Upper lobe of right lung (tissue), 1 donor: ENCODE results near the gene NPHP4. TPM values are rescaled to one million over a fixed set of nuclear protein-coding genes. Genes with fewer than 3 reads are reported as not detected.

ENCODE experiments used
- ATAC-seq: fragments of 200-7000 bp; cut with Tn5 transposase; one replicate; pipeline ENCODE4 v1.9.1; 2020; ENCODE audit warnings: mild to moderate bottlenecking, moderate library complexity
- DNase-seq: peaks from one replicate; pipeline ENCODE4 v3.0.0-alpha.2; 2020
- H3K27ac ChIP-seq: fragments of 200-600 bp; one replicate; pipeline ENCODE4 v1.8.0; 2022
- H3K27me3 ChIP-seq: fragments of 200-600 bp; one replicate; pipeline ENCODE4 v1.8.0; 2022; ENCODE audit warnings: mild to moderate bottlenecking
- H3K36me3 ChIP-seq: fragments of 200-600 bp; one replicate; pipeline ENCODE4 v1.8.0; 2022
- H3K4me1 ChIP-seq: fragments of 200-600 bp; one replicate; pipeline ENCODE4 v1.8.0; 2022
- H3K4me3 ChIP-seq: fragments of 200-600 bp; one replicate; pipeline ENCODE4 v1.8.0; 2022; ENCODE audit warnings: mild to moderate bottlenecking
- H3K9me3 ChIP-seq: fragments of 200-600 bp; one replicate; pipeline ENCODE4 v1.8.0; 2022
- CTCF ChIP-seq: fragments of 200-600 bp; IDR thresholded peaks from one replicate; pipeline ENCODE4 v1.8.0; 2022; ENCODE audit warnings: antibody characterized with exemption
- intact Hi-C: fragments of 100-400 bp; cut with DNase I; formaldehyde crosslinking; loops from one replicate; pipeline ENCODE4 v1.11.0; 2022
- total RNA-seq: library from RNA; stranded (reverse); fragmentation: NEBNext Ultra II Directional; extraction: Animal tissue kit (Norgen Biotek cat#: 25700); gene quantifications from one replicate; pipeline ENCODE4 v1.2.1, GENCODE V29; 2021
- donor health status: DM: no; HTN: yes; CAD: no; lungs with severe emphysema.

NPHP4 gene
- total RNA-seq, 1 donor from 2014 or later, result 14.6 TPM

GRCh38 chr1:5872886-5873285 lies 119.3 kb downstream of the NPHP4 start:
- intact Hi-C loops, result no loop called here
- Histone ChIP-seq H3K36me3 (peaks cover 28% of the 10 kb centered on the region), H3K4me1 (no peaks in the 10 kb centered on the region), H3K27me3 (no peaks in the 10 kb centered on the region), H3K27ac (no peak overlapping the region), H3K9me3 (no peaks in the 10 kb centered on the region), H3K4me3 (no peak overlapping the region)
- ATAC-seq, result no peak
- no peak for TF ChIP-seq CTCF
- no peak for DNase-seq

GRCh38 chr1:5868931-5869500 lies 123.2 kb downstream of the NPHP4 start:
- peaks cover 15% of the 10 kb centered on the region for H3K36me3 ChIP-seq
- H3K27ac ChIP-seq, result no peak overlapping the region
- no peak overlapping the region for H3K4me3 ChIP-seq
- no peak for TF ChIP-seq CTCF
- intact Hi-C loops, result no loop called here
- no peaks in the 10 kb centered on the region for H3K4me1 ChIP-seq
- ATAC-seq (no peak), DNase-seq (no peak)
- no peaks in the 10 kb centered on the region for H3K9me3 ChIP-seq
- H3K27me3 ChIP-seq, result no peaks in the 10 kb centered on the region

GRCh38 chr1:5865774-5866173 lies 126.5 kb downstream of the NPHP4 start:
- H3K36me3 ChIP-seq, result peaks cover 10% of the 10 kb centered on the region
- DNase-seq (no peak), ATAC-seq (no peak)
- H3K27ac ChIP-seq, result no peak overlapping the region
- H3K4me3 ChIP-seq, result no peak overlapping the region
- intact Hi-C loops, result no loop called here
- no peaks in the 10 kb centered on the region for H3K9me3 ChIP-seq
- H3K27me3 ChIP-seq, result no peaks in the 10 kb centered on the region
- no peak for TF ChIP-seq CTCF
- no peaks in the 10 kb centered on the region for H3K4me1 ChIP-seq

GRCh38 chr1:5865056-5865455 lies 127.2 kb downstream of the NPHP4 start:
- Histone ChIP-seq H3K27ac (no peak overlapping the region), H3K9me3 (no peaks in the 10 kb centered on the region), H3K4me1 (no peaks in the 10 kb centered on the region), H3K36me3 (peaks cover 10% of the 10 kb centered on the region), H3K27me3 (no peaks in the 10 kb centered on the region), H3K4me3 (no peak overlapping the region)
- ATAC-seq, result no peak
- intact Hi-C loops, result no loop called here
- DNase-seq, result no peak
- TF ChIP-seq CTCF, result no peak

GRCh38 chr1:5864256-5864655 lies 128.0 kb downstream of the NPHP4 start:
- ATAC-seq, result no peak
- H3K36me3 ChIP-seq, result peaks cover 10% of the 10 kb centered on the region
- no peaks in the 10 kb centered on the region for H3K9me3 ChIP-seq
- no peak overlapping the region for H3K27ac ChIP-seq
- no peaks in the 10 kb centered on the region for H3K4me1 ChIP-seq
- no peak overlapping the region for H3K4me3 ChIP-seq
- no peak for DNase-seq
- TF ChIP-seq CTCF, result no peak
- intact Hi-C loops, result no loop called here
- H3K27me3 ChIP-seq, result no peaks in the 10 kb centered on the region

GRCh38 chr1:5863238-5863637 lies 129.0 kb downstream of the NPHP4 start:
- ATAC-seq, result no peak
- no peak for DNase-seq
- peaks cover 10% of the 10 kb centered on the region for H3K36me3 ChIP-seq
- no peaks in the 10 kb centered on the region for H3K4me1 ChIP-seq
- no peaks in the 10 kb centered on the region for H3K27me3 ChIP-seq
- no peak overlapping the region for H3K27ac ChIP-seq
- H3K9me3 ChIP-seq, result no peaks in the 10 kb centered on the region
- TF ChIP-seq CTCF, result no peak
- intact Hi-C loops, result no loop called here
- H3K4me3 ChIP-seq, result no peak overlapping the region
